CD4-positive, alpha-beta T cell treated with Interleukin-17A for 1 hour (primary cell): ENCODE measurements around the gene RPL37A.

ENCODE experiments used
- DNase-seq: peaks from one replicate; pipeline ENCODE4 v3.0.0-alpha.2; 2020

The RPL37A gene

GRCh38 chr2:216491793-216492596 is 6.6 kb upstream of the RPL37A start:
- DNase-seq: no peak

- no peak for DNase-seq
These were observed 5.9 kb upstream of the RPL37A start for GRCh38 chr2:216492597-216493333.

- DNase-seq: no peak
These were observed 5.3 kb upstream of the RPL37A start for GRCh38 chr2:216493334-216493685.

- DNase-seq: no peak
These were observed 3.0 kb upstream of the RPL37A start for GRCh38 chr2:216495656-216496055.

GRCh38 chr2:216497382-216498069 is 1.1 kb upstream of the RPL37A start:
- no peak for DNase-seq

- no peak for DNase-seq
These were observed 620 bp upstream of the RPL37A start for GRCh38 chr2:216498070-216498378.

GRCh38 chr2:216499641-216500218 is 1.1 kb downstream of the RPL37A start:
- no peak for DNase-seq

- DNase-seq: no peak
These were observed 1.9 kb downstream of the RPL37A start for GRCh38 chr2:216500572-216500971.

- DNase-seq: no peak
These were observed 3.2 kb downstream of the RPL37A start for GRCh38 chr2:216501854-216502253.

- DNase-seq: no peak
These were observed 3.9 kb downstream of the RPL37A start for GRCh38 chr2:216502381-216503158.

GRCh38 chr2:216503159-216503629 is 4.5 kb downstream of the RPL37A start:
- DNase-seq: no peak

GRCh38 chr2:216503697-216504375 is 5.2 kb downstream of the RPL37A start:
- no peak for DNase-seq

- no peak for DNase-seq
These were observed 5.7 kb downstream of the RPL37A start for GRCh38 chr2:216504376-216504762.

GRCh38 chr2:216505133-216506106 is 6.8 kb downstream of the RPL37A start:
- DNase-seq: no peak

- DNase-seq: no peak
These were observed 8.8 kb downstream of the RPL37A start for GRCh38 chr2:216507220-216508160.

GRCh38 chr2:216508229-216508628 is 9.6 kb downstream of the RPL37A start:
- DNase-seq: no peak

GRCh38 chr2:216516730-216517350 is 18.2 kb downstream of the RPL37A start:
- DNase-seq: no peak

- no peak for DNase-seq
These were observed 19.0 kb downstream of the RPL37A start for GRCh38 chr2:216517447-216518225.
